Measurements from ENCODE around the gene CYB561D1. TPM values are rescaled to one million over a fixed set of nuclear protein-coding genes. Genes with fewer than 3 reads are reported as not detected.

CYB561D1 gene
- total RNA-seq, 1 donor from 2014 or later = 10.4 TPM

DNA sequence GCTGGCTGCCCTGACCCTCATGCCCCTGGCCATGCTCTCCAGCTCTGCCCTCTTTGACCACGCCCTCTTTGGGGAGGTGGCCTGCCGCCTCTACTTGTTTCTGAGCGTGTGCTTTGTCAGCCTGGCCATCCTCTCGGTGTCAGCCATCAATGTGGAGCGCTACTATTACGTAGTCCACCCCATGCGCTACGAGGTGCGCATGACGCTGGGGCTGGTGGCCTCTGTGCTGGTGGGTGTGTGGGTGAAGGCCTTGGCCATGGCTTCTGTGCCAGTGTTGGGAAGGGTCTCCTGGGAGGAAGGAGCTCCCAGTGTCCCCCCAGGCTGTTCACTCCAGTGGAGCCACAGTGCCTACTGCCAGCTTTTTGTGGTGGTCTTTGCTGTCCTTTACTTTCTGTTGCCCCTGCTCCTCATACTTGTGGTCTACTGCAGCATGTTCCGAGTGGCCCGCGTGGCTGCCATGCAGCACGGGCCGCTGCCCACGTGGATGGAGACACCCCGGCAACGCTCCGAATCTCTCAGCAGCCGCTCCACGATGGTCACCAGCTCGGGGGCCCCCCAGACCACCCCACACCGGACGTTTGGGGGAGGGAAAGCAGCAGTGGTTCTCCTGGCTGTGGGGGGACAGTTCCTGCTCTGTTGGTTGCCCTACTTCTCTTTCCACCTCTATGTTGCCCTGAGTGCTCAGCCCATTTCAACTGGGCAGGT lies 49.5 kb downstream of the CYB561D1 start:
- no peak for DNase-seq (ENCODE audit: extremely low spot score, unreplicated experiment)
- TF ChIP-seq, protein P1, sequence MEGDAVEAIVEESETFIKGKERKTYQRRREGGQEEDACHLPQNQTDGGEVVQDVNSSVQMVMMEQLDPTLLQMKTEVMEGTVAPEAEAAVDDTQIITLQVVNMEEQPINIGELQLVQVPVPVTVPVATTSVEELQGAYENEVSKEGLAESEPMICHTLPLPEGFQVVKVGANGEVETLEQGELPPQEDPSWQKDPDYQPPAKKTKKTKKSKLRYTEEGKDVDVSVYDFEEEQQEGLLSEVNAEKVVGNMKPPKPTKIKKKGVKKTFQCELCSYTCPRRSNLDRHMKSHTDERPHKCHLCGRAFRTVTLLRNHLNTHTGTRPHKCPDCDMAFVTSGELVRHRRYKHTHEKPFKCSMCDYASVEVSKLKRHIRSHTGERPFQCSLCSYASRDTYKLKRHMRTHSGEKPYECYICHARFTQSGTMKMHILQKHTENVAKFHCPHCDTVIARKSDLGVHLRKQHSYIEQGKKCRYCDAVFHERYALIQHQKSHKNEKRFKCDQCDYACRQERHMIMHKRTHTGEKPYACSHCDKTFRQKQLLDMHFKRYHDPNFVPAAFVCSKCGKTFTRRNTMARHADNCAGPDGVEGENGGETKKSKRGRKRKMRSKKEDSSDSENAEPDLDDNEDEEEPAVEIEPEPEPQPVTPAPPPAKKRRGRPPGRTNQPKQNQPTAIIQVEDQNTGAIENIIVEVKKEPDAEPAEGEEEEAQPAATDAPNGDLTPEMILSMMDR (conservative IDR thresholded peaks at IDR 0.05) = no peak
- Mint-ChIP-seq H3K27me3 (peaks cover 42% of the 10 kb centered on the region), H3K4me3 (no peak overlapping the region), H3K9me3 (no peaks in the 10 kb centered on the region), H3K36me3 (no peaks in the 10 kb centered on the region), H3K4me1 (ENCODE audit: unreplicated experiment) (peaks cover 16% of the 10 kb centered on the region), H3K27ac (no peak overlapping the region)

DNA sequence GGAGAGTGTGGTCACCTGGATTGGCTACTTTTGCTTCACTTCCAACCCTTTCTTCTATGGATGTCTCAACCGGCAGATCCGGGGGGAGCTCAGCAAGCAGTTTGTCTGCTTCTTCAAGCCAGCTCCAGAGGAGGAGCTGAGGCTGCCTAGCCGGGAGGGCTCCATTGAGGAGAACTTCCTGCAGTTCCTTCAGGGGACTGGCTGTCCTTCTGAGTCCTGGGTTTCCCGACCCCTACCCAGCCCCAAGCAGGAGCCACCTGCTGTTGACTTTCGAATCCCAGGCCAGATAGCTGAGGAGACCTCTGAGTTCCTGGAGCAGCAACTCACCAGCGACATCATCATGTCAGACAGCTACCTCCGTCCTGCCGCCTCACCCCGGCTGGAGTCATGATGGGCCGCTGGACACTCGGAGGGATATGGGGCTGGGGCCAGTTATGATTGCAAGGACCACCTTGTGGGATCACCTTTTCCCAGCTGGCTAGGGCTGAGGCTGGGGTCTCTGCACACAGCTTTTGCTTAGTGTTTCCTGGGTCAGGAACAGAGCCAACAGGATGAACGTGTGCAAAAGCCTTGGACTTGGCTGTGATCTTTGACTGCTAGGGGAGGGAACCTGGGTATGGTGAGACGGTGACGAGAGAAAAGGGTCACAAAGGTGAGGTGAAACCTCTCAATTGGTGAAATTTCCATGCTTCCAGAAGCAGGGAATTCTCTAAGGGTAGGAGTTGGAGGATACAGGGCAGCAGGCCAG lies 50.3 kb downstream of the CYB561D1 start:
- H3K27ac Mint-ChIP-seq = no peak overlapping the region
- H3K27me3 Mint-ChIP-seq = peaks cover 37% of the 10 kb centered on the region
- TF ChIP-seq, protein P1 (conservative IDR thresholded peaks at IDR 0.05) = no peak
- H3K4me1 Mint-ChIP-seq (ENCODE audit: unreplicated experiment) = peaks cover 19% of the 10 kb centered on the region
- H3K9me3 Mint-ChIP-seq = no peaks in the 10 kb centered on the region
- no peak for DNase-seq (ENCODE audit: extremely low spot score, unreplicated experiment)
- H3K36me3 Mint-ChIP-seq = no peaks in the 10 kb centered on the region
- H3K4me3 Mint-ChIP-seq = no peak overlapping the region

DNA sequence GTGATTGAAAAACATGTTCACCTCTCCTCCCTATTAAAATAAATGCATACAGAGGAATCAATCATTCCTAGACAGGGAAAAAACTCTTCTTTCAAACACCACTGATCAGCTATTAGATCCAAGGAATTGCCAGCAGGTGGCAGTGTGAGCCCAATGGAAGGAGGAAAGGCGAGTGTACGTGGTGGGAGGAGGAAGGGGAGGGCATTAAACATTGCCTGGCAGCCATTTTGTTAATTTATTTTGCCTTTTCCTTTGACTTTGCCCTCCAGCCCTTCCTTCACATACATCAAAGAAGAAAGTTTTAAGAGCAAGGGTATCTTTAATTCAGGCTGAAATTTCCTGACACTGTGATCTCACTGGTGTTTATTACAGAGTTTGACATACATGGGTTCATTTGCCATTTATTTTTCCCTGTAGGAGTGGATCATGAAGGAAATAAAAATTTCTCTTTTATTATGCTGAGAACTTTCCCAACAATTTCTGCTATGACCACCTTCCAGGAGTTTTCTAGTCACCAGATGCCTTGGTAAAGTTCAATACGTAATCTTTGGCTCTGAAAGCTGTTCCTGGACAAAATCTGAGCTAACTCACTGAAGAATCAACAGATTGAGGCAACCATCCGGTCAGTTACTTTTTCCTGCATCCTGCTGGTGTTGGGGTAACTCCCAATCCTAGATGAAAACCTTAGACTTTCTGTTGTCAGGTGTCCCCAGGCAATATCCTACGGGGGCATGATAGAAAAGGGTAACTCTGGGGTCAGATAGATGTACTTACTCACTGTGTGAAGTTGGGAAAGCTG lies 52.6 kb downstream of the CYB561D1 start:
- DNase-seq (ENCODE audit: extremely low spot score, unreplicated experiment) = peak; percentile 87
- Mint-ChIP-seq H3K27ac (peak overlapping the region; percentile 95), H3K27me3 (peaks cover 18% of the 10 kb centered on the region), H3K4me3 (peak overlapping the region; percentile 96), H3K4me1 (ENCODE audit: unreplicated experiment) (peaks cover 28% of the 10 kb centered on the region), H3K9me3 (no peaks in the 10 kb centered on the region), H3K36me3 (no peaks in the 10 kb centered on the region)
- TF ChIP-seq, protein P1 (conservative IDR thresholded peaks at IDR 0.05) = peak; percentile 94

GRCh38 chr1:109547463-109548320 lies 53.8 kb downstream of the CYB561D1 start:
- Mint-ChIP-seq H3K4me1 (ENCODE audit: unreplicated experiment) (peaks cover 28% of the 10 kb centered on the region), H3K4me3 (peak overlapping the region; percentile 96), H3K36me3 (no peaks in the 10 kb centered on the region), H3K27me3 (peaks cover 7% of the 10 kb centered on the region), H3K9me3 (no peaks in the 10 kb centered on the region), H3K27ac (peak overlapping the region; percentile 95)
- TF ChIP-seq, protein P1 (conservative IDR thresholded peaks at IDR 0.05) = no peak
- no peak for DNase-seq (ENCODE audit: extremely low spot score, unreplicated experiment)
